ENCODE measurements around the gene OFD1. TPM values are rescaled to one million over a fixed set of nuclear protein-coding genes. Genes with fewer than 3 reads are reported as not detected.

Gene OFD1
- total RNA-seq, 1 experiment from 2014 or later: 14.1 TPM

GRCh38 chrX:13808865-13809264 lies 74.3 kb downstream of the OFD1 start:
- in situ Hi-C loops (cut with HindIII; ENCODE audit: low pct_unique_long_range_greater_than_20kb, low sequenced_read_pairs): no loop called here
- peak; percentile 25 for DNase-seq (ENCODE audit: low read depth, low spot score)

- DNase-seq (ENCODE audit: low read depth, low spot score): no peak
- in situ Hi-C loops (cut with HindIII; ENCODE audit: low pct_unique_long_range_greater_than_20kb, low sequenced_read_pairs): no loop called here
These were observed 81.1 kb downstream of the OFD1 start for GRCh38 chrX:13815664-13816063.

- DNase-seq (ENCODE audit: low read depth, low spot score): no peak
- in situ Hi-C loops (cut with HindIII; ENCODE audit: low pct_unique_long_range_greater_than_20kb, low sequenced_read_pairs): no loop called here
These were observed 81.6 kb downstream of the OFD1 start for GRCh38 chrX:13816176-13816575.

- no peak for DNase-seq (ENCODE audit: low read depth, low spot score)
These were observed 82.4 kb downstream of the OFD1 start, which contains the start of gene GPM6B for GRCh38 chrX:13816643-13817627. Gene GPM6B, minus strand, starts transcription at chrX:13817093. Its CDS starts 189 bp downstream, at chrX:13816904.

More at GRCh38 chrX:13816643-13817627, 82.4 kb downstream of the OFD1 start, which contains the start of gene GPM6B:
- in situ Hi-C loops (cut with HindIII; ENCODE audit: low pct_unique_long_range_greater_than_20kb, low sequenced_read_pairs): no loop called here

Other genes starting within 250 kb of the OFD1 start
- gene EGFL6, start 165.1 kb upstream of the OFD1 start, total RNA-seq (2014; rRNA removed; shearing (Covaris generic)): not detected in 2 replicates
- gene TCEANC, start 81.6 kb upstream of the OFD1 start, total RNA-seq (2014; rRNA removed; shearing (Covaris generic)): 4.1 and 5.4 TPM in 2 replicates
- gene RAB9A, start 45.6 kb upstream of the OFD1 start, total RNA-seq (2014; rRNA removed; shearing (Covaris generic)): 69.0 and 73.4 TPM in 2 replicates
- gene TRAPPC2, start 128 bp upstream of the OFD1 start, total RNA-seq (2014; rRNA removed; shearing (Covaris generic)): 15.6 and 19.0 TPM in 2 replicates
- gene GPM6B, start 82.3 kb downstream of the OFD1 start, total RNA-seq (2014; rRNA removed; shearing (Covaris generic)): 231 and 232 TPM in 2 replicates